Stimulated activated naive CD8-positive, alpha-beta T cell treated with anti-CD3 and anti-CD28 coated beads, Interleukin-15, Interleukin-2, amounts not matched to agents 100 ng/mL and 50 ng/mL, for 24 hours (primary cell): ENCODE results near the gene C15orf61.

ENCODE experiments used
- H3K27ac Mint-ChIP-seq: one replicate; pipeline ENCODE4 v1.8.0; 2021; ENCODE audit warnings: mild to moderate bottlenecking, mixed read lengths
- H3K27me3 Mint-ChIP-seq: one replicate; pipeline ENCODE4 v1.8.0; 2021; ENCODE audit warnings: mixed read lengths
- H3K36me3 Mint-ChIP-seq: one replicate; pipeline ENCODE4 v1.8.0; 2021; ENCODE audit warnings: low read depth, mixed read lengths
- H3K4me1 Mint-ChIP-seq: one replicate; pipeline ENCODE4 v1.8.0; 2021; ENCODE audit warnings: low read depth, mixed read lengths
- H3K4me3 Mint-ChIP-seq: one replicate; pipeline ENCODE4 v1.8.0; 2021; ENCODE audit warnings: mild to moderate bottlenecking, mixed read lengths
- H3K9me3 Mint-ChIP-seq: one replicate; pipeline ENCODE4 v1.8.0; 2021; ENCODE audit warnings: mixed read lengths

The C15orf61 gene

GRCh38 chr15:67521029-67521782 lies at the start of gene C15orf61:
Gene C15orf61, plus strand, starts transcription at chr15:67521131. Its CDS starts 118 bp downstream, at chr15:67521249.
- peaks cover 28% of the 10 kb centered on the region for H3K4me1 Mint-ChIP-seq
- peaks cover 16% of the 10 kb centered on the region for H3K36me3 Mint-ChIP-seq
- no peaks in the 10 kb centered on the region for H3K27me3 Mint-ChIP-seq
- H3K4me3 Mint-ChIP-seq, result peak within 1 kb of the TSS; percentile 97
- H3K27ac Mint-ChIP-seq, result peak within 1 kb of the TSS; percentile 99
- H3K9me3 Mint-ChIP-seq, result no peaks in the 10 kb centered on the region

- Mint-ChIP-seq H3K4me3 (no peak overlapping the region), H3K36me3 (no peaks in the 10 kb centered on the region), H3K4me1 (no peaks in the 10 kb centered on the region), H3K27ac (no peak overlapping the region), H3K27me3 (no peaks in the 10 kb centered on the region), H3K9me3 (no peaks in the 10 kb centered on the region)
Observed at GRCh38 chr15:67472957-67473356, 48.0 kb upstream of the C15orf61 start.

GRCh38 chr15:67474405-67475110 lies 46.4 kb upstream of the C15orf61 start:
- no peak overlapping the region for H3K4me3 Mint-ChIP-seq
- no peaks in the 10 kb centered on the region for H3K36me3 Mint-ChIP-seq
- no peaks in the 10 kb centered on the region for H3K9me3 Mint-ChIP-seq
- no peaks in the 10 kb centered on the region for H3K4me1 Mint-ChIP-seq
- no peak overlapping the region for H3K27ac Mint-ChIP-seq
- H3K27me3 Mint-ChIP-seq, result no peaks in the 10 kb centered on the region

GRCh38 chr15:67479781-67480505 lies 41.0 kb upstream of the C15orf61 start:
- H3K36me3 Mint-ChIP-seq, result peaks cover 3% of the 10 kb centered on the region
- H3K27ac Mint-ChIP-seq, result no peak overlapping the region
- H3K4me3 Mint-ChIP-seq, result no peak overlapping the region
- H3K9me3 Mint-ChIP-seq, result no peaks in the 10 kb centered on the region
- no peaks in the 10 kb centered on the region for H3K4me1 Mint-ChIP-seq
- no peaks in the 10 kb centered on the region for H3K27me3 Mint-ChIP-seq

DNA sequence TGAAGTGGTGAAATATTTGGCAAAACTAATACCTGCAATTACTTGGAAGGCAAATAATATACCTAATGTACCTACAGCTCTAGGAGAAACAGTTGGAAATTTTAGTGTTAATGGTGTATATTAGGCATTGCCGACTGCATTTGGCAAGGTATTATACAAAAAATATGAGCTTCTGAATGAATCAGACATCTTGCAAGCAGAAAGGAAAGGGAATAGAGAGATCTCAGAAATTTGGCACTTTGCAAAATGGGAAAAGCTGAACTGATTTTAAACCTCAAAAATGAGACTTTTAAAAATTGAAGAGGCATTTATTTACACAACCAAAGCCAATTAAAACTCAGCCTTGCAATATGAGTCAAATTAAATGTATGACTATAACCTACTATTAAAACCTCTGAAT lies 40.2 kb upstream of the C15orf61 start:
- Mint-ChIP-seq H3K4me3 (no peak overlapping the region), H3K27ac (no peak overlapping the region), H3K27me3 (no peaks in the 10 kb centered on the region), H3K4me1 (no peaks in the 10 kb centered on the region), H3K9me3 (no peaks in the 10 kb centered on the region), H3K36me3 (peaks cover 3% of the 10 kb centered on the region)

DNA sequence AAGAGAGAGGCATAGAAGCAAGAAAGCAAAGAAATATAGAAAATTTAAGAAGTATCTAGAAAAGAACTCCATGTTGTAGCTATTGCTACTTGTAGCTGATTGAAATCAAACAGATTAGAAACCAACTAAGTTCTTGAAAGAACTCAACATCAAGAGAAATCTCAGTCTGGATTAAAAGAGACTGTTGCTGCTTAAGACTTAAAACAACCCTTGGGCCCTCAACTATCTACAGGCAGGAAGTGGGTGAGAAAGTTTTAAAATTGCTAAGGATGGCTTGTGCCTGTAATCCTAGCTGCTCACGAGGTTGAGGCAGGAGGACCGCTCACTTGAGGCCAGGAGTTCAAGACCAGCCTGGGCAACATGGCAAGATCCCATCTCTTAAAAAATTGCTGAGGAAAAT lies 39.3 kb upstream of the C15orf61 start:
- Mint-ChIP-seq H3K27me3 (no peaks in the 10 kb centered on the region), H3K4me3 (no peak overlapping the region), H3K4me1 (no peaks in the 10 kb centered on the region), H3K27ac (no peak overlapping the region), H3K9me3 (no peaks in the 10 kb centered on the region), H3K36me3 (peaks cover 3% of the 10 kb centered on the region)

- no peaks in the 10 kb centered on the region for H3K27me3 Mint-ChIP-seq
- no peak overlapping the region for H3K4me3 Mint-ChIP-seq
- H3K36me3 Mint-ChIP-seq, result no peaks in the 10 kb centered on the region
- H3K27ac Mint-ChIP-seq, result no peak overlapping the region
- H3K9me3 Mint-ChIP-seq, result no peaks in the 10 kb centered on the region
- H3K4me1 Mint-ChIP-seq, result no peaks in the 10 kb centered on the region
Observed at GRCh38 chr15:67495585-67495984, 25.3 kb upstream of the C15orf61 start.

DNA sequence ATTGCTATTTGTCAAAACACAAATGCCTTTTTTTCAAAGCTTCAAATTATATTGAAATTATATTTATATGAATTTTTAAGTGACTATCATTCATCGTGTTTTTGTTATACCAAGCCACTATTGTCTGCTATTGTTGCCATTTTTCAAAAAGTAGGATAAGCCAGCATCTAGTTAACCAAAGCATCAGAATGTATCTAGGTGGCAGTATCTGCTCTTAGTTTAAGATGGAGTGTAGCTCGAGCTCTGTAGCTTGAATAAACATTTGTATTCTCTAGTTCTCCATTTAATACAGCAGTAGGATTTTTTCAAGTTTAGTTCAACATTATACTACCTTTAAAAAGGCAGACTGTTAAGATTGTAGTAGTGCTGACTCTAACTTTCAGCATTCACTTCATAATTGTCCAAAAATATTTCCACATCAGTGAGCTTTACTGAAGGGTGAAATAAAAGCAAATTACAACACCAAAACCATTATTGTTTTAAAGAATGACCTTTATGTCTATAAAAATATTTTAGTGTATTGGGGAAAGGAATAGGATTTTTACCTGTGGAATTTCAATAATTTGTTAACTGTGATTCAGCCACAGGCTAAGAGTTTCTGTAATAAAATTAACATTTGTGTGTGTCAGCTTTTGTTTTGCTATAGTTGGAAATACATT lies 19.6 kb upstream of the C15orf61 start:
- no peaks in the 10 kb centered on the region for H3K27me3 Mint-ChIP-seq
- no peak overlapping the region for H3K4me3 Mint-ChIP-seq
- H3K27ac Mint-ChIP-seq, result no peak overlapping the region
- H3K9me3 Mint-ChIP-seq, result no peaks in the 10 kb centered on the region
- peaks cover 6% of the 10 kb centered on the region for H3K4me1 Mint-ChIP-seq
- H3K36me3 Mint-ChIP-seq, result no peaks in the 10 kb centered on the region

- Mint-ChIP-seq H3K4me1 (peaks cover 6% of the 10 kb centered on the region), H3K4me3 (no peak overlapping the region), H3K27me3 (no peaks in the 10 kb centered on the region), H3K27ac (no peak overlapping the region), H3K36me3 (no peaks in the 10 kb centered on the region), H3K9me3 (no peaks in the 10 kb centered on the region)
Observed at GRCh38 chr15:67501836-67502461, 19.0 kb upstream of the C15orf61 start.

GRCh38 chr15:67504056-67504455 lies 16.9 kb upstream of the C15orf61 start:
- Mint-ChIP-seq H3K36me3 (peaks cover 5% of the 10 kb centered on the region), H3K4me3 (no peak overlapping the region), H3K27me3 (no peaks in the 10 kb centered on the region), H3K9me3 (no peaks in the 10 kb centered on the region), H3K4me1 (peaks cover 6% of the 10 kb centered on the region), H3K27ac (no peak overlapping the region)

GRCh38 chr15:67504796-67505195 lies 16.1 kb upstream of the C15orf61 start:
- Mint-ChIP-seq H3K4me3 (no peak overlapping the region), H3K9me3 (no peaks in the 10 kb centered on the region), H3K27ac (no peak overlapping the region), H3K36me3 (peaks cover 5% of the 10 kb centered on the region), H3K27me3 (no peaks in the 10 kb centered on the region), H3K4me1 (peaks cover 6% of the 10 kb centered on the region)

DNA sequence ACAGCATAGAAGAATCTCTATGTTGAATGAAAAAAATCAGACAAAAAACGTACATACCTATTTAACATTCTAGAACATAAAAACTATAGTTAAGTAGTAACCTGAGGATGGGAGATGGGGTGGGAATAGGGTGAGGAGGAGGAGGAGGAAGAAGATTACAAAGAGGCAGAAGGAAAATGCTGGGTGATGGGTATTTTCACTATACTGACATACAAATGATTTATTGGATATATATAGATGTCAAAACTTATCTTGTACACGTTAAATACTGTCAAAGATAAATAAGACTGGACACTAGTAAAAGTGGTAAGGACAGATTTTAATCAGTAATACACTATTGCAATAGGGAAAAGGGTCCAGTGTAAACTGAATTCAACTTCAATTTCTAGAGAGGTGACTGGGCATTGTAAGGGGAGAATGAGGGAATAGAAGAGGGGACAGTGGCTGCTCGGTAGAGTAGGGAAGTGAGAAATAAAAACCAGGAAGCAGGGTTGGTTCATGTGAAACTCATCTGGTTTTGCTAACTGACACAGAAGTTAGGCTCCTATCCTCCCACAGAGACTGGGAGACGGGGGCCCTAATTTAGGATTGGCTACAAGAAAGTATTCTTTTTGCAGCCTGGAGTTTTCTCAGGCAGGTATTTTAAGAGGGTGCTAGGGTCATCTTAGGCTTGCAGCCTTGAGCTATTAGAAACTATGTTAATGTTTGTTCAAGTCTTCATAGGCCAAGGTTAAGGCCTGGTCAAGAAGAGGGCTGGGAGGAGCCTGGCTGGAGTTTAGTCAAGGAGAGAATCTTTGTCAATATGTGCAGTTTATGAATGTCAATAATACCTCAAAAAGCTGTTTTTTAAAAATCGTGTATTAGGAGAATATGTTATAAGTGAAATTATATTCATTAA lies 15.0 kb upstream of the C15orf61 start:
- Mint-ChIP-seq H3K4me1 (peaks cover 6% of the 10 kb centered on the region), H3K27ac (no peak overlapping the region), H3K36me3 (peaks cover 11% of the 10 kb centered on the region), H3K27me3 (no peaks in the 10 kb centered on the region), H3K9me3 (no peaks in the 10 kb centered on the region), H3K4me3 (no peak overlapping the region)

GRCh38 chr15:67506775-67507747 lies 13.9 kb upstream of the C15orf61 start:
- no peaks in the 10 kb centered on the region for H3K9me3 Mint-ChIP-seq
- H3K36me3 Mint-ChIP-seq, result peaks cover 15% of the 10 kb centered on the region
- H3K27me3 Mint-ChIP-seq, result no peaks in the 10 kb centered on the region
- H3K4me1 Mint-ChIP-seq, result peaks cover 10% of the 10 kb centered on the region
- no peak overlapping the region for H3K4me3 Mint-ChIP-seq
- H3K27ac Mint-ChIP-seq, result no peak overlapping the region
